HG03139 (cell line): Measurements from ENCODE around the gene MED25.

Experiments used
- ATAC-seq: cut with Tn5 transposase; IDR thresholded peaks from one replicate; pipeline ENCODE4 v1.9.1; 2021; ENCODE audit not compliant: unreplicated experiment

Gene MED25

GRCh38 chr19:49798574-49798973, 19.5 kb upstream of the MED25 start:
- ATAC-seq = no peak

- no peak for ATAC-seq
Observed at GRCh38 chr19:49799271-49799797, 18.8 kb upstream of the MED25 start.

GRCh38 chr19:49799798-49800376, 18.2 kb upstream of the MED25 start:
- no peak for ATAC-seq

GRCh38 chr19:49800771-49801170, 17.3 kb upstream of the MED25 start:
- no peak for ATAC-seq

GRCh38 chr19:49801401-49801888, 16.6 kb upstream of the MED25 start:
- no peak for ATAC-seq

GRCh38 chr19:49801966-49802661, 16.0 kb upstream of the MED25 start:
- no peak for ATAC-seq

GRCh38 chr19:49802836-49803528, 15.1 kb upstream of the MED25 start:
- ATAC-seq = no peak

- ATAC-seq = no peak
Observed at GRCh38 chr19:49803529-49803856, 14.6 kb upstream of the MED25 start.

GRCh38 chr19:49805822-49806619, 12.1 kb upstream of the MED25 start:
- ATAC-seq = no peak

GRCh38 chr19:49806620-49806959, 11.5 kb upstream of the MED25 start:
- no peak for ATAC-seq

GRCh38 chr19:49807058-49807903, 10.8 kb upstream of the MED25 start:
- ATAC-seq = no peak

GRCh38 chr19:49807904-49808675, 10.0 kb upstream of the MED25 start:
- no peak for ATAC-seq

- ATAC-seq = no peak
Observed at GRCh38 chr19:49808711-49809159, 9.4 kb upstream of the MED25 start.

GRCh38 chr19:49809160-49809940, 8.7 kb upstream of the MED25 start:
- ATAC-seq = no peak

- ATAC-seq = no peak
Observed at GRCh38 chr19:49809941-49810389, 8.1 kb upstream of the MED25 start.

- ATAC-seq = no peak
Observed at GRCh38 chr19:49811328-49811727, 6.8 kb upstream of the MED25 start.

GRCh38 chr19:49812452-49812996, 5.6 kb upstream of the MED25 start:
- ATAC-seq = no peak
